HCT116 (cell line): ENCODE data around the gene GSTM1. TPM values are rescaled to one million over a fixed set of nuclear protein-coding genes. Genes with fewer than 3 reads are reported as not detected.

Experiments used
- ATAC-seq: fragments of 200-7000 bp; cut with Tn5 transposase; 2 replicates; pipeline ENCODE4 v1.9.1; 2020; ENCODE audit warnings: mild to moderate bottlenecking, moderate library complexity
- BruUV-seq: library from RNA; stranded (reverse); fragments of 400-500 nt; replicated peaks from 2 replicates; lab custom pipeline; 2021; lab: Mats Ljungman, UMichigan
- CTCF ChIA-PET: fragments of 300-600 bp; sonication (Branson Sonifier 250); formaldehyde crosslinking; loops from one replicate; lab custom pipeline; 2021; ENCODE audit warnings: antibody characterized with exemption; lab: Charles Lee
- POLR2A ChIA-PET: fragments of 300-600, 350-600 bp; sonication (Branson Sonifier 250); formaldehyde crosslinking; loops from one replicate; lab custom pipeline; 2021; ENCODE audit warnings: antibody characterized with exemption; lab: Charles Lee
- RAD21 ChIA-PET, 2 experiments: fragments of 300-600 bp; sonication (Branson Sonifier 250); formaldehyde crosslinking; loops; one replicate each; lab custom pipeline; 2023; ENCODE audit warnings: low total read pairs in 2 of 2; ENCODE audit not compliant: uncharacterized antibody in 2 of 2, unreplicated experiment in 2 of 2, low non-redundant PET in 1 of 2; lab: Charles Lee
- DNase-seq: peaks from one replicate; pipeline ENCODE4 v3.0.0-alpha.2; 2010; ENCODE audit warnings: low read depth, low spot score
- H2AFZ ChIP-seq: fragments of 200-600 bp; shearing (Covaris generic), sonication (generic); 2 replicates; pipeline ENCODE4 v1.6.1; 2017; ENCODE audit warnings: low read depth, mixed run types, mixed read lengths, antibody characterized with exemption, low read length; ENCODE audit not compliant: poor library complexity, severe bottlenecking
- H3K27ac ChIP-seq: 2 replicates; pipeline ENCODE4 v1.5.1; 2012; ENCODE audit warnings: low read depth, low read length
- H3K27me3 ChIP-seq: fragments of 200-600 bp; sonication (generic); 2 replicates; pipeline ENCODE4 v1.6.1; 2016; ENCODE audit warnings: mixed run types, low read length, mixed read lengths; ENCODE audit not compliant: insufficient read depth
- H3K36me3 ChIP-seq, 2 experiments: fragments of 200-500 bp in 1 of 2; fragments of 200-600 bp in 1 of 2; sonication (Bioruptor generic) in 1 of 2; sonication (generic) in 1 of 2; 2 replicates each; pipeline versions ENCODE4 v1.5.1 to v1.6.1; 2014 to 2016; ENCODE audit warnings: low read length in 2 of 2, inconsistent platforms in 1 of 2, mixed read lengths in 1 of 2, mixed run types in 1 of 2; ENCODE audit not compliant: insufficient read depth in 2 of 2, control insufficient read depth in 1 of 2
- H3K4me1 ChIP-seq, 2 experiments: fragments of 200-600 bp in 1 of 2; sonication (generic) in 1 of 2; 2 replicates each; pipeline versions ENCODE4 v1.5.1 to v1.6.1; 2012 to 2017; ENCODE audit warnings: low read length in 2 of 2, inconsistent platforms in 1 of 2, mild to moderate bottlenecking in 1 of 2, mixed read lengths in 1 of 2, mixed run types in 1 of 2, moderate library complexity in 1 of 2; ENCODE audit not compliant: insufficient read depth in 2 of 2, control insufficient read depth in 1 of 2
- H3K4me2 ChIP-seq: fragments of 200-600 bp; sonication (generic); 2 replicates; pipeline ENCODE4 v1.6.1; 2017; ENCODE audit warnings: mixed run types, low read length, mixed read lengths
- H3K4me3 ChIP-seq, 2 experiments: fragments of 200-600 bp in 1 of 2; sonication (generic) in 1 of 2; replicated peaks in 1 of 2; 2 replicates each; pipeline ENCODE4 v1.5.1; 2011 to 2016; ENCODE audit warnings: low read length in 2 of 2, control low read depth in 1 of 2, low read depth in 1 of 2, mild to moderate bottlenecking in 1 of 2, mixed read lengths in 1 of 2, mixed run types in 1 of 2
- H3K79me2 ChIP-seq: fragments of 200-600 bp; sonication (generic); 2 replicates; pipeline ENCODE4 v1.6.1; 2017; ENCODE audit warnings: mild to moderate bottlenecking, mixed run types, low read length, moderate library complexity, mixed read lengths; ENCODE audit not compliant: insufficient read depth
- H3K9ac ChIP-seq: fragments of 200-600 bp; sonication (generic); 2 replicates; pipeline ENCODE4 v1.6.1; 2016; ENCODE audit warnings: low read length, mixed read lengths
- H3K9me2 ChIP-seq: fragments of 200-600 bp; sonication (generic), shearing (Covaris generic); 2 replicates; pipeline ENCODE4 v1.6.1; 2017; ENCODE audit warnings: mixed run types, mild to moderate bottlenecking, moderate library complexity; ENCODE audit not compliant: insufficient read depth
- H3K9me3 ChIP-seq, 2 experiments: fragments of 200-500 bp in 1 of 2; fragments of 200-600 bp in 1 of 2; sonication (Bioruptor generic) in 1 of 2; sonication (generic) in 1 of 2; 2 replicates each; pipeline ENCODE4 v1.6.1; 2014 to 2017; ENCODE audit warnings: low read length in 2 of 2, mixed read lengths in 2 of 2, inconsistent platforms in 1 of 2, low read depth in 1 of 2, mild to moderate bottlenecking in 1 of 2, mixed run types in 1 of 2, moderate library complexity in 1 of 2; ENCODE audit not compliant: control insufficient read depth in 1 of 2, insufficient read depth in 1 of 2
- H4K20me1 ChIP-seq: fragments of 200-600 bp; sonication (generic), shearing (Covaris generic); 2 replicates; pipeline ENCODE4 v1.6.1; 2017; ENCODE audit warnings: mixed run types, mild to moderate bottlenecking, moderate library complexity; ENCODE audit not compliant: insufficient read depth
- EGR1 ChIP-seq: IDR thresholded peaks from 2 replicates; pipeline ENCODE4 v1.6.1; 2012; ENCODE audit warnings: low read depth
- ELF1 ChIP-seq: IDR thresholded peaks from 2 replicates; pipeline ENCODE4 v1.6.1; 2012; ENCODE audit warnings: low read depth, borderline replicate concordance
- JUND ChIP-seq: IDR thresholded peaks from 2 replicates; pipeline ENCODE4 v1.6.1; 2012
- POLR2AphosphoS5 ChIP-seq: IDR thresholded peaks from 2 replicates; pipeline ENCODE4 v1.6.1; 2011; ENCODE audit warnings: mild to moderate bottlenecking, low read depth, low read length, moderate library complexity
- TCF7L2 ChIP-seq: IDR thresholded peaks from 2 replicates; pipeline ENCODE4 v1.7.0; 2011; ENCODE audit warnings: borderline replicate concordance, inconsistent platforms; ENCODE audit not compliant: insufficient read depth, insufficient read length; ENCODE audit errors: extremely low read depth
- YY1 ChIP-seq: IDR thresholded peaks from 2 replicates; pipeline ENCODE4 v1.6.1; 2011; ENCODE audit warnings: low read length, low read depth, moderate library complexity, mild to moderate bottlenecking; ENCODE audit not compliant: insufficient replicate concordance; ENCODE audit errors: extremely low read depth
- ZFX ChIP-seq: fragments of 450-650 bp; IDR thresholded peaks from 2 replicates; pipeline ENCODE4 v1.6.1; 2017
- ZNF274 ChIP-seq: fragments of 200-500 bp; sonication (Bioruptor generic); IDR thresholded peaks from 2 replicates; pipeline ENCODE4 v1.6.1; 2014; ENCODE audit warnings: mild to moderate bottlenecking, low read depth, low read length, inconsistent platforms
- intact Hi-C: fragments of 100-400 bp; cut with micrococcal nuclease; formaldehyde crosslinking; loops from 2 replicates; pipeline ENCODE4 v1.10.0; 2022
- total RNA-seq: library from RNA; stranded (reverse); gene quantifications from one replicate; pipeline ENCODE4 v1.2.1, GENCODE V29; 2021; ENCODE audit not compliant: unreplicated experiment
- TF ChIP-seq, protein P1 (sequence below): IDR thresholded peaks from 2 replicates; pipeline ENCODE4 v1.6.1; 2011; ENCODE audit warnings: mild to moderate bottlenecking, low read length, moderate library complexity; ENCODE audit not compliant: insufficient replicate concordance; ENCODE audit errors: extremely low read depth

Gene GSTM1
- total RNA-seq, 1 experiment from 2014 or later: not detected

DNA sequence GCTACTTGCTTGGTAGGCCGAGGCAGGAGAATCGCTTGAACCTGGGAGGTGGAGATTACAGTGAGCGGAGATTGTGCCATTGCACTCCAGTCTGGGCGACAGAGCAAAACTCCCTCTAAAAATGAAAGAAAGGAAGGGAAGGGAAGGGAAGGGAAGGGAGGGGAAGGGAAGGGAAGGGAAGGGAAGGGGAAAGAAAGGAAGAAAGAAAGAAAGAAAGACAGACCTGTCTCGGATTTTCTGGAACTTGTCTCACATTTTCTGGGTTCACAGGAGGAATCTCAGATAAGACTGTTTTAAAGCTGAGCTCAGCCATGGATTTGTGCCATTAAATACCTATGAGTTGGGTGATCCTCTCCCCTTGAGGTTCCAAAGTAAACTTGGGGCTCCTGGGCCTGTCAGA, 37.3 kb downstream of the GSTM1 start:
- Histone ChIP-seq H3K4me3 (no peak overlapping the region), H3K9me2 (no peaks in the 10 kb centered on the region), H3K9ac (no peak overlapping the region), H4K20me1 (no peaks in the 10 kb centered on the region), H2AFZ (no peak overlapping the region), H3K4me1 (peaks cover 0 to under 1% of the 10 kb centered on the region in 2 experiments; a peak in 1 of 4 replicates), H3K36me3 (no peaks in the 10 kb centered on the region), H3K27me3 (no peaks in the 10 kb centered on the region), H3K4me2 (no peak overlapping the region), H3K9me3 (no peaks in the 10 kb centered on the region), H3K27ac (no peak overlapping the region), H3K79me2 (no peaks in the 10 kb centered on the region)
- BruUV-seq: no TSS peak
- RAD21 ChIA-PET: no interaction called here
- no peak for TF ChIP-seq EGR1
- TF ChIP-seq YY1: no peak
- no peak for TF ChIP-seq ZFX
- no peak for DNase-seq
- intact Hi-C loops: no loop called here
- POLR2A ChIA-PET: no interaction called here
- CTCF ChIA-PET: no interaction called here
- no peak for ATAC-seq

DNA sequence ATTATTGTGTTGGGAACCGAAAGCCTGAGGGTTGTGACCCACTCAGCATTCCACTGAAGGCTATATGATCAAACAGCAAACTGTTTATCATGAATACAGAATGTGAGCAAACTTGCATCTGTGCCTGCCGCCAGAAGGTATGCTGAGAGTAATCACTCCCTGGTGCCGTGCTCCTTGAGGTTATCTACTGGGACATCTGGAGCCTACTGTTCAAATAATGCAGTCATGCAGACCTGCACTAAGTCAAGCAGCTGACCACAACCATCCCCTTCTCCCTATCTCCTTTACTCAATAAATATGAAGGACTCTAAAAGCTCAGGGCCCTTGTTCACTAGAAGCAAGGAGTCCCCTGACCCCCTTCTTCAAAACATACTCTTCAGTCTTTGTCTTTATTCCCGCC, 37.9 kb downstream of the GSTM1 start:
- TF ChIP-seq EGR1 (no peak), JUND (no peak), TCF7L2 (no peak), ZNF274 (no peak), ZFX (no peak), ELF1 (no peak), POLR2AphosphoS5 (no peak)
- TF ChIP-seq, protein P1, sequence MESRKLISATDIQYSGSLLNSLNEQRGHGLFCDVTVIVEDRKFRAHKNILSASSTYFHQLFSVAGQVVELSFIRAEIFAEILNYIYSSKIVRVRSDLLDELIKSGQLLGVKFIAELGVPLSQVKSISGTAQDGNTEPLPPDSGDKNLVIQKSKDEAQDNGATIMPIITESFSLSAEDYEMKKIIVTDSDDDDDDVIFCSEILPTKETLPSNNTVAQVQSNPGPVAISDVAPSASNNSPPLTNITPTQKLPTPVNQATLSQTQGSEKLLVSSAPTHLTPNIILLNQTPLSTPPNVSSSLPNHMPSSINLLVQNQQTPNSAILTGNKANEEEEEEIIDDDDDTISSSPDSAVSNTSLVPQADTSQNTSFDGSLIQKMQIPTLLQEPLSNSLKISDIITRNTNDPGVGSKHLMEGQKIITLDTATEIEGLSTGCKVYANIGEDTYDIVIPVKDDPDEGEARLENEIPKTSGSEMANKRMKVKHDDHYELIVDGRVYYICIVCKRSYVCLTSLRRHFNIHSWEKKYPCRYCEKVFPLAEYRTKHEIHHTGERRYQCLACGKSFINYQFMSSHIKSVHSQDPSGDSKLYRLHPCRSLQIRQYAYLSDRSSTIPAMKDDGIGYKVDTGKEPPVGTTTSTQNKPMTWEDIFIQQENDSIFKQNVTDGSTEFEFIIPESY: no peak
- no peak overlapping the region for H3K9ac ChIP-seq
- ChIA-PET CTCF (no interaction called here), POLR2A (no interaction called here), RAD21 (no interaction called here)
- no peak overlapping the region for H3K27ac ChIP-seq
- intact Hi-C loops: no loop called here
- H2AFZ ChIP-seq: no peak overlapping the region
- no peaks in the 10 kb centered on the region for H3K9me2 ChIP-seq
- no peaks in the 10 kb centered on the region for H3K36me3 ChIP-seq
- no peak overlapping the region for H3K4me2 ChIP-seq
- H3K4me3 ChIP-seq: no peak overlapping the region
- H4K20me1 ChIP-seq: no peaks in the 10 kb centered on the region
- H3K9me3 ChIP-seq: no peaks in the 10 kb centered on the region
- no TSS peak for BruUV-seq
- DNase-seq (no peak), ATAC-seq (no peak)
- no peaks in the 10 kb centered on the region for H3K4me1 ChIP-seq
- no peaks in the 10 kb centered on the region for H3K27me3 ChIP-seq
- no peaks in the 10 kb centered on the region for H3K79me2 ChIP-seq
